Activated CD8-positive, alpha-beta T cell treated with anti-CD3 and anti-CD28 coated beads for 36 hours (primary cell): ENCODE data around the gene AMT. TPM values are rescaled to one million over a fixed set of nuclear protein-coding genes. Genes with fewer than 3 reads are reported as not detected.
A peak's percentile ranks its signal among the peaks of the same experiment; 100 is the strongest.

ENCODE experiments used
- ATAC-seq: fragments of 200-7000 bp; cut with Tn5 transposase; one replicate; pipeline ENCODE4 v1.10.0; 2021; ENCODE audit warnings: mild to moderate bottlenecking, moderate library complexity
- CTCF ChIA-PET: fragments of 350-600 bp; sonication (Branson Sonifier 250); formaldehyde crosslinking; loops from one replicate; lab custom pipeline; 2021; ENCODE audit warnings: antibody characterized with exemption; lab: Charles Lee
- POLR2A ChIA-PET: fragments of 350-600 bp; sonication (Branson Sonifier 250); formaldehyde crosslinking; loops from one replicate; lab custom pipeline; 2021; ENCODE audit warnings: antibody characterized with exemption; lab: Charles Lee
- DNase-seq: peaks from one replicate; pipeline ENCODE4 v3.0.0-alpha.2; 2020
- H3K27ac Mint-ChIP-seq: one replicate; pipeline ENCODE4 v1.8.0; 2021; ENCODE audit warnings: mild to moderate bottlenecking, mixed read lengths
- H3K27me3 Mint-ChIP-seq: one replicate; pipeline ENCODE4 v1.8.0; 2021; ENCODE audit warnings: mixed read lengths
- H3K36me3 Mint-ChIP-seq: one replicate; pipeline ENCODE4 v1.8.0; 2021; ENCODE audit warnings: low read depth, mixed read lengths
- H3K4me1 Mint-ChIP-seq: one replicate; pipeline ENCODE4 v1.8.0; 2021; ENCODE audit warnings: low read depth, mixed read lengths
- H3K4me3 Mint-ChIP-seq: one replicate; pipeline ENCODE4 v1.8.0; 2021; ENCODE audit warnings: mild to moderate bottlenecking, moderate library complexity, mixed read lengths
- H3K9me3 Mint-ChIP-seq: one replicate; pipeline ENCODE4 v1.8.0; 2021; ENCODE audit warnings: mixed read lengths
- intact Hi-C: fragments of 100-400 bp; cut with micrococcal nuclease; formaldehyde crosslinking; loops from one replicate; pipeline ENCODE4 v1.10.0; 2022
- total RNA-seq, 2 experiments: library from RNA; stranded (reverse); gene quantifications; one replicate each; pipeline ENCODE4 v1.2.3, GENCODE V29; 2021
- TF ChIP-seq, protein P1 (sequence below): fragments of 200-600 bp; IDR thresholded peaks from one replicate; pipeline ENCODE4 v1.8.0; 2022; ENCODE audit warnings: antibody characterized with exemption, mild to moderate bottlenecking

The AMT gene
- total RNA-seq, 2 experiments from 2014 or later = 2.5 to 4.4 TPM

- Mint-ChIP-seq H3K27me3 (no peaks in the 10 kb centered on the region), H3K36me3 (peaks cover 45% of the 10 kb centered on the region), H3K27ac (peak overlapping the region; percentile 98), H3K4me1 (peaks cover 62% of the 10 kb centered on the region), H3K4me3 (peak overlapping the region; percentile 55), H3K9me3 (no peaks in the 10 kb centered on the region)
- ATAC-seq = peak; percentile 45
- POLR2A ChIA-PET = interaction anchor here (0.6 to 2.6 kb wide), 11 partner anchors 10 to 187 kb away, joined by 3 to 15 read pairs (median 4); partner anchors contain the start of genes DAG1, NICN1 and USP4
- intact Hi-C loops = no loop called here
- peak; percentile 95 for DNase-seq
- TF ChIP-seq, protein P1, sequence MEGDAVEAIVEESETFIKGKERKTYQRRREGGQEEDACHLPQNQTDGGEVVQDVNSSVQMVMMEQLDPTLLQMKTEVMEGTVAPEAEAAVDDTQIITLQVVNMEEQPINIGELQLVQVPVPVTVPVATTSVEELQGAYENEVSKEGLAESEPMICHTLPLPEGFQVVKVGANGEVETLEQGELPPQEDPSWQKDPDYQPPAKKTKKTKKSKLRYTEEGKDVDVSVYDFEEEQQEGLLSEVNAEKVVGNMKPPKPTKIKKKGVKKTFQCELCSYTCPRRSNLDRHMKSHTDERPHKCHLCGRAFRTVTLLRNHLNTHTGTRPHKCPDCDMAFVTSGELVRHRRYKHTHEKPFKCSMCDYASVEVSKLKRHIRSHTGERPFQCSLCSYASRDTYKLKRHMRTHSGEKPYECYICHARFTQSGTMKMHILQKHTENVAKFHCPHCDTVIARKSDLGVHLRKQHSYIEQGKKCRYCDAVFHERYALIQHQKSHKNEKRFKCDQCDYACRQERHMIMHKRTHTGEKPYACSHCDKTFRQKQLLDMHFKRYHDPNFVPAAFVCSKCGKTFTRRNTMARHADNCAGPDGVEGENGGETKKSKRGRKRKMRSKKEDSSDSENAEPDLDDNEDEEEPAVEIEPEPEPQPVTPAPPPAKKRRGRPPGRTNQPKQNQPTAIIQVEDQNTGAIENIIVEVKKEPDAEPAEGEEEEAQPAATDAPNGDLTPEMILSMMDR = no peak
- CTCF ChIA-PET = interaction anchor here (0.6 to 4.2 kb wide), 10 partner anchors 9 to 76 kb away, joined by 3 to 23 read pairs (median 5); partner anchors contain the start of genes DAG1 and NICN1
Observed at GRCh38 chr3:49415931-49416601, 6.2 kb downstream of the AMT start.

- Mint-ChIP-seq H3K4me3 (no peak overlapping the region), H3K27ac (peak overlapping the region; percentile 98), H3K27me3 (no peaks in the 10 kb centered on the region), H3K9me3 (no peaks in the 10 kb centered on the region), H3K36me3 (peaks cover 54% of the 10 kb centered on the region), H3K4me1 (peaks cover 61% of the 10 kb centered on the region)
- ChIA-PET CTCF (interaction anchor here (0.9 to 4.2 kb wide), 4 partner anchors 11 to 34 kb away, joined by 4 to 23 read pairs (median 6); partner anchors contain the start of gene NICN1), POLR2A (interaction anchor here (2.3 to 2.6 kb wide), 2 partner anchors 11 to 75 kb away, joined by 7 to 15 read pairs; partner anchors contain the start of gene USP4)
- TF ChIP-seq, protein P1 = no peak
- DNase-seq = no peak
- no peak for ATAC-seq
- intact Hi-C loops = no loop called here
Observed at GRCh38 chr3:49414753-49415152, 7.5 kb downstream of the AMT start.

- H3K4me1 Mint-ChIP-seq = peaks cover 64% of the 10 kb centered on the region
- POLR2A ChIA-PET = interaction anchor here (0.9 to 3.9 kb wide), 5 partner anchors 9 to 319 kb away, joined by 3 to 37 read pairs (median 4); partner anchors contain the start of genes AMT, QRICH1 and USP4
Observed at GRCh38 chr3:49413338-49413734, 8.9 kb downstream of the AMT start.

DNA sequence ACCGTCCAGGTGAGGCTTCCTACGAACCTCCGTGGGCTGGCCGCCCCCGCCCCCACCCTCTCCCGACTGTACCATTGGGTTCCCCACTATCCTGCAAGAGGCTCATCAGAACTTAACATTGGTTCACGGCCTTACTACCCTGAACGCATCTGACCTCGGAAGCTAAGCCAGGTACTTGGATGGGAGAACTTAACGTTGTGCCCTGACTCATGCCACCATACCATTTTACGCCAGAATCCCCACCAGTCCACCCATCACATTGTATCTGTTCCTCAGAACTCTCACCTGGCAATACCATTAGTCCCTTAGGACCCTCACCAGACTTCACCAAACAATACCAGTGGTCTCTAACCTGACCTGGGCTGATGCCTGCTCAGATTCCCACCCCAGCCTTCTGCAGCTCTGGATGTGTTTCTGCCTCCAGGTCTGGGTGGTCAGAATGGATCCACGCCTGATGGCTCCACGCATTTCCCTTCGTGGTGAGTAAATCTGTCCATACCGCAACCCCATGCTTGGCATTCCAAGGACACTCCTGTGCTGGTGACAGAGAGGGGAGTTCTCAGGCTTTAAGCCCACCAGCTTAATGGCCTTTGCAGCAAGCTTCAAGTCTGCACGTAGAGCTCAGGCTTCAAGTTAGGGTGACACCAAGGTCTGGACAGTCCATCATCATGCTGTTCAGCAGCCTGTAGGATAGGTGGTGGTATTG is 9.5 kb downstream of the AMT start:
- Mint-ChIP-seq H3K36me3 (peaks cover 54% of the 10 kb centered on the region), H3K27ac (peak overlapping the region; percentile 93), H3K4me1 (peaks cover 65% of the 10 kb centered on the region), H3K4me3 (peak overlapping the region; percentile 89), H3K9me3 (no peaks in the 10 kb centered on the region), H3K27me3 (no peaks in the 10 kb centered on the region)
- TF ChIP-seq, protein P1 = no peak
- ATAC-seq = no peak
- intact Hi-C loops = loop anchor here (1.0 kb wide), 1 partner anchor 72 kb away; the partner anchor contains the start of gene USP4
- ChIA-PET POLR2A (interaction anchor here (0.5 to 3.9 kb wide), 13 partner anchors 8 to 320 kb away, joined by 3 to 37 read pairs (median 4); partner anchors contain the start of genes NICN1, QRICH1 and USP4), CTCF (interaction anchor here (2.2 to 5.0 kb wide), 2 partner anchors 36 to 73 kb away, joined by 14 to 31 read pairs; partner anchors contain the start of gene USP4)
- DNase-seq = no peak

More at GRCh38 chr3:49413338-49413734, 8.9 kb downstream of the AMT start:
- no peaks in the 10 kb centered on the region for H3K9me3 Mint-ChIP-seq
- no peak for ATAC-seq
- peak overlapping the region; percentile 89 for H3K4me3 Mint-ChIP-seq
- peak overlapping the region; percentile 93 for H3K27ac Mint-ChIP-seq
- intact Hi-C loops = no loop called here
- CTCF ChIA-PET = interaction anchor here (2.2 kb wide), 1 partner anchor 36 kb away, joined by 14 read pairs; no protein-coding TSS in a partner anchor
- DNase-seq = no peak
- TF ChIP-seq, protein P1 = no peak
- H3K36me3 Mint-ChIP-seq = peaks cover 53% of the 10 kb centered on the region
- no peaks in the 10 kb centered on the region for H3K27me3 Mint-ChIP-seq
